Upper lobe of left lung (tissue), 6 donors: ENCODE results near the gene CYB5R4. TPM values are rescaled to one million over a fixed set of nuclear protein-coding genes. Genes with fewer than 3 reads are reported as not detected.

Source experiments
- ATAC-seq, 2 donors: fragments of 200-7000 bp; cut with Tn5 transposase; one replicate each; pipeline ENCODE4 v1.9.1; 2022; ENCODE audit warnings: mild to moderate bottlenecking in 2 of 2, moderate library complexity in 2 of 2; ENCODE audit not compliant: low FRiP score in 2 of 2
- DNase-seq, 2 donors: peaks; one replicate each; pipeline ENCODE4 v3.0.0-alpha.2; 2019 to 2020
- H3K27ac ChIP-seq, 4 donors: fragments of 200-600 bp; sonication (generic); one replicate each; pipeline ENCODE4 v1.5.1; 2016 to 2019
- H3K27me3 ChIP-seq, 4 donors: fragments of 200-600 bp; sonication (generic); one replicate each; pipeline ENCODE4 v1.5.1; 2017 to 2019
- H3K36me3 ChIP-seq, 4 donors: fragments of 200-600 bp; sonication (generic); one replicate each; pipeline ENCODE4 v1.5.1; 2016 to 2019
- H3K4me1 ChIP-seq, 4 donors: fragments of 200-600 bp; sonication (generic); one replicate each; pipeline ENCODE4 v1.5.1; 2018 to 2019
- H3K4me3 ChIP-seq, 4 donors: fragments of 200-600 bp; sonication (generic); one replicate each; pipeline ENCODE4 v1.5.1; 2017 to 2019; ENCODE audit warnings: mild to moderate bottlenecking in 2 of 4, moderate library complexity in 1 of 4
- H3K9me3 ChIP-seq, 4 donors: fragments of 200-600 bp; sonication (generic); one replicate each; pipeline ENCODE4 v1.5.1; 2018 to 2019
- EP300 ChIP-seq, 4 donors: sonication (generic); formaldehyde crosslinking; IDR thresholded peaks; one replicate each; pipeline ENCODE4 v1.5.1; 2017; ENCODE audit warnings: antibody characterized with exemption in 4 of 4, control low read depth in 2 of 4
- POLR2A ChIP-seq, 4 donors: fragments of 450-650 bp; IDR thresholded peaks; one replicate each; pipeline ENCODE4 v1.5.1; 2016 to 2017; ENCODE audit warnings: antibody characterized with exemption in 4 of 4, mild to moderate bottlenecking in 2 of 4
- POLR2AphosphoS5 ChIP-seq, 2 donors: sonication (generic); formaldehyde crosslinking; IDR thresholded peaks; one replicate each; pipeline ENCODE4 v1.5.1; 2017; ENCODE audit warnings: antibody characterized with exemption in 2 of 2
- WGBS, 2 donors: methylation state at CpG; one replicate each; pipeline ENCODE4 v1.1.5; 2017 to 2018; 5-methylcytosine and 5-hydroxymethylcytosine counted together
- total RNA-seq, 6 donors: library from RNA; depleted of rRNA in 4 of 6; stranded (reverse); fragments of >200 nt in 4 of 6; gene quantifications; one replicate each; pipeline versions ENCODE4 v1.1.0 to v1.2.1, GENCODE V29; 2016 to 2021
- TF ChIP-seq, protein P1 (sequence below), 6 experiments: fragments of 450-650 bp in 4 of 6; fragments of 200-600 bp in 2 of 6; sonication (generic) in 2 of 6; IDR thresholded peaks; one replicate each; pipeline ENCODE4 v1.5.1; 2016 to 2019; ENCODE audit warnings: antibody characterized with exemption in 6 of 6
- donor health status: DM: no; HTN: no; CAD: no; lungs with moderate emphysema.
- donor health status: DM: no; HTN: yes; CAD: no; lungs with severe emphysema.

Gene CYB5R4
- total RNA-seq, 6 donors from 2014 or later = 5.2 to 25.8 (median 13.1) TPM

DNA sequence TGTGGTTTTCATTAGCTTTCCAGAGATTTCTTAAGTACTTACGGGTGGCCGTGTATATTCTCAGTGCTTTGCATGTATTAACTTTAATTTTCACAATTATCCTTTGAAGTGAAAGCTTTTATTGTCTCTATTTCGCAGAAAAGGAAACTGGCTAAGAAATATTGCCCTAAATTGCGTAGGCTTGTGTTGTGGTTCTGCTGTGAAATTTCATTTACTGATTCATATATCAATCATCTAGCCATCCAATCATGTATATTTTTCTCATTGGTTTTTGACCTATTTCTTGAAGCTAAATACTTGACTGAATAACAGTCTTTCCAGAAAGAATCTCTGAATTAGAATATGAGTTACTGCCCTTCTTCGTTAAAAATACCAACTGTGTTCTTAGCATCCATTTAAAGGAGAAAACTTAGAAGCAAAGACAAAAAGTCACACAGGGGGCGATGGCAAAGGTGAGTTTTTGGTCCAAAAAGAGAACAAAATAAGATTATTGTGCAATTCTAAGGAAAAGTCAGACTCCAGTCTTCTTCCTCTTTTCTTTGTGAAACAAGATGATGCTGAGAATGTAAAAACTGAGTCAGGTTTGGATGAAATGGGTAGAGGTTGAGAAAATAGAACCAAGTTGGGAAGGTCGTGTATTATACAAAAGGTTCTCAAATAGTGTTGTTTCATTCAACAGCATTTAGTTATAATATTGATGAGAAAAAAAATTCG lies 1.4 kb downstream of the CYB5R4 start:
- ATAC-seq = no peak
- peaks cover 11 to 23% (median 18%) of the 10 kb centered on the region in 4 donors for H3K4me1 ChIP-seq
- no peaks in the 10 kb centered on the region for H3K9me3 ChIP-seq
- no peak for DNase-seq
- H3K27ac ChIP-seq = peak overlapping the region in 2 of 4 donors; percentile 78 to 92
- 66% methylated on average over 8 of the region's 8 CpGs for whole genome bisulfite sequencing, 2 donors
- peak overlapping the region in 3 of 4 donors; percentile 76 to 90 (median 78) for H3K4me3 ChIP-seq
- peaks cover 0 to 19% (median 3%) of the 10 kb centered on the region in 4 donors for H3K36me3 ChIP-seq
- H3K27me3 ChIP-seq = no peaks in the 10 kb centered on the region
- TF ChIP-seq EP300 (IDR thresholded peaks at IDR 0.05) (no peak), POLR2A (IDR thresholded peaks at IDR 0.05) (no peak), POLR2AphosphoS5 (IDR thresholded peaks at IDR 0.05) (no peak)
- TF ChIP-seq, protein P1, sequence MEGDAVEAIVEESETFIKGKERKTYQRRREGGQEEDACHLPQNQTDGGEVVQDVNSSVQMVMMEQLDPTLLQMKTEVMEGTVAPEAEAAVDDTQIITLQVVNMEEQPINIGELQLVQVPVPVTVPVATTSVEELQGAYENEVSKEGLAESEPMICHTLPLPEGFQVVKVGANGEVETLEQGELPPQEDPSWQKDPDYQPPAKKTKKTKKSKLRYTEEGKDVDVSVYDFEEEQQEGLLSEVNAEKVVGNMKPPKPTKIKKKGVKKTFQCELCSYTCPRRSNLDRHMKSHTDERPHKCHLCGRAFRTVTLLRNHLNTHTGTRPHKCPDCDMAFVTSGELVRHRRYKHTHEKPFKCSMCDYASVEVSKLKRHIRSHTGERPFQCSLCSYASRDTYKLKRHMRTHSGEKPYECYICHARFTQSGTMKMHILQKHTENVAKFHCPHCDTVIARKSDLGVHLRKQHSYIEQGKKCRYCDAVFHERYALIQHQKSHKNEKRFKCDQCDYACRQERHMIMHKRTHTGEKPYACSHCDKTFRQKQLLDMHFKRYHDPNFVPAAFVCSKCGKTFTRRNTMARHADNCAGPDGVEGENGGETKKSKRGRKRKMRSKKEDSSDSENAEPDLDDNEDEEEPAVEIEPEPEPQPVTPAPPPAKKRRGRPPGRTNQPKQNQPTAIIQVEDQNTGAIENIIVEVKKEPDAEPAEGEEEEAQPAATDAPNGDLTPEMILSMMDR (IDR thresholded peaks at IDR 0.05) = no peak

DNA sequence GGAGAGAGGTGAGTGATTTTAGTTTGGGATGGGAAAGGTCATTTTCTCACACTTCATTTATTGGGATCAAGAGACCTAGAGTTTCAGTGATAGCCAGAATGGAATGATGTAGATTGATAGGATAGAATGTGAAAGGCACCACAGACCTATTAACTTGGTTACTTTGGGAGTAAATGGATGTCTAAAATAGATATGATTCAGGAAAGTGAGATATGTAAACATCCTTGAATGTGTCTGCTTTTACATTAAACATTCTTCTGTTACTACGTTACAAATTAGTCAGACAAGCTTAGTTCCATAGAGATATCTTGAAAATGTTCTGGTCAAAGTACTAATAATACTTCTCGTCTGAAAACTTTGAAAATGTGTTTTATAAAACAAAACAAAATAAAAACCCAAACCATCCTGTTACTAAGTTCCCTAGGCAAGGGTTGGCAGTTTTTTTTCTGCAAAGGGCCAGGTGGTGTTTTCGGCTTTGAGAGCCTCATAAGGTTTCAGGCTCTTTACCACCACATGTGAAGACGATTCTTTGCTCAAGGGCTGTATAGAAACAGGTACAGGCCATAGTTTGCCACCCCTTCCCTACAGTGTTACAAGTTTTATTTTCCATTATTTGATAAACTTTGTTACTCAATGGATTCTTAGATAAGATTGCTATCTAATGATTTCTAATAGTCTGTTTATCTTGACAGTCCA lies 3.4 kb downstream of the CYB5R4 start:
- no peak for ATAC-seq
- TF ChIP-seq POLR2AphosphoS5 (IDR thresholded peaks at IDR 0.05) (no peak), POLR2A (IDR thresholded peaks at IDR 0.05) (no peak), EP300 (IDR thresholded peaks at IDR 0.05) (no peak)
- TF ChIP-seq, protein P1 (IDR thresholded peaks at IDR 0.05) = no peak
- Histone ChIP-seq H3K4me3 (no peak overlapping the region), H3K36me3 (peaks cover 0 to 22% (median 3%) of the 10 kb centered on the region in 4 donors), H3K4me1 (peaks cover 11 to 23% (median 18%) of the 10 kb centered on the region in 4 donors), H3K9me3 (no peaks in the 10 kb centered on the region), H3K27me3 (no peaks in the 10 kb centered on the region), H3K27ac (no peak overlapping the region)
- DNase-seq = no peak
- 71 to 75% methylated on average over 4 of the region's 4 CpGs for WGBS, 2 donors

DNA sequence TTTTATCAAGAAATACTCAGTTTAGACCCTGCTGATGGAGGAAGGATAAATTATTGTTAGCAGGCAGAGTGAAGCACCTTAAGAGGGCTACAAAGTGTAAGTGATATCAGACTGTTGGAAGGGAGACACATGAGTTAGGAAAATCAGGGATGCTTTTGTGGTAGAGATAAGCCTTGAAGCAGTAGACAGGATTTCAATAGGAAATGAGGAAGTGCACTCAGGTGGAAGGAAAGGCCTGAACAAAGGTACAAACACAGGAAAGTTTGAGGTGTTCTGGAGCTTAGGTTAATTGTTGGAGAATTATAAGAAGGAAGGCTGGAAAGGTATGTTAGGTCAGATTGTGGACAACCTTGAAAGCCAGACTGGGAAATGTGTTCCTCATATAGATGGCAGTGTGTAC lies 7.6 kb downstream of the CYB5R4 start:
- Histone ChIP-seq H3K27me3 (no peaks in the 10 kb centered on the region), H3K4me1 (peaks cover 0 to 2% (median 0%) of the 10 kb centered on the region in 4 donors), H3K4me3 (no peak overlapping the region), H3K9me3 (no peaks in the 10 kb centered on the region), H3K36me3 (peaks cover 0 to 28% (median 3%) of the 10 kb centered on the region in 4 donors), H3K27ac (peak overlapping the region in 2 of 4 donors; percentile 6 to 10)
- DNase-seq (no peak), ATAC-seq (no peak)
- TF ChIP-seq POLR2A (IDR thresholded peaks at IDR 0.05) = no peak
- TF ChIP-seq POLR2AphosphoS5 (IDR thresholded peaks at IDR 0.05) = no peak
- no peak for TF ChIP-seq EP300 (IDR thresholded peaks at IDR 0.05)
- TF ChIP-seq, protein P1 (IDR thresholded peaks at IDR 0.05) = no peak

DNA sequence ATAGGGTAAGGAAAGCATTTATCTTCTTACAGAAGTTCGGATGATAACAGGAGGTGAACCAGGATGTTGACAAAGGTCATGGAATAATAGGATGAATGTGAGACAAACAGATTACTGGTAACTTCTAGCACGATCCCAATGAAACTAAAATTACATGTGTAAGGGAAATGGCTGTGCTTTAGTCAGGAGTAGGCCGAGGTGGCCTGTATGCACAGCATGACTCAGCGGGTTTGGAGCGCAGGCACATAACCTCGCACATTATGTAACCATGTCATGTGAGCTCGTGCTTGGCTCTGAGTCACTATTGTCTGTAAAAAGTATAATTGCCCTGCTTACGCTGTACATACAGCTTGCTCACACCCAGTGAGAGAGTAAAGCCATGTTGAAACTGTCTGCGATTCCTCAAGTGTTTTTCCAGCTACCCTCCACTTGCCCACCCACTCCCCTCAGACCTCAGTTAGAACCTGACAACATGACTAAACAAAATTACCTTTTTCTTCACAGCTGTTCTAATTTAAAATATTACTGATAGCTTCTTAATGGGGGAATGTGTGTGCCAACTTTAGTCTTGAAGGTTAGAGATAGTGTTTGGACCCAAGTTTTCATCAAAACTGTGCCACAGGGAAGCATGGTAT lies 8.2 kb downstream of the CYB5R4 start:
- peak; percentile 75 to 93 for ATAC-seq
- 84 to 86% methylated on average over 9 of the region's 9 CpGs for WGBS, 2 donors
- H3K27ac ChIP-seq = peak overlapping the region; percentile 3 to 35 (median 8)
- H3K36me3 ChIP-seq = peaks cover 0 to 28% (median 3%) of the 10 kb centered on the region in 4 donors
- no peak for TF ChIP-seq POLR2A (IDR thresholded peaks at IDR 0.05)
- TF ChIP-seq, protein P1 (IDR thresholded peaks at IDR 0.05) = no peak
- peak in 1 of 2 donors; percentile 49 for TF ChIP-seq POLR2AphosphoS5 (IDR thresholded peaks at IDR 0.05)
- no peak for TF ChIP-seq EP300 (IDR thresholded peaks at IDR 0.05)
- H3K4me1 ChIP-seq = peaks cover 0 to 2% (median 0%) of the 10 kb centered on the region in 4 donors
- DNase-seq = peak in 1 of 2 donors; percentile 83
- no peak overlapping the region for H3K4me3 ChIP-seq
- no peaks in the 10 kb centered on the region for H3K9me3 ChIP-seq
- no peaks in the 10 kb centered on the region for H3K27me3 ChIP-seq
